ENCODE data around the gene ABCA7.
A peak's percentile ranks its signal among the peaks of the same experiment; 100 is the strongest.

The ABCA7 gene

GRCh38 chr19:1038978-1039645, 795 bp upstream of the ABCA7 start:
- peaks cover 29% of the 10 kb centered on the region for H3K79me2 ChIP-seq (ENCODE audit: low read length)
- H3K4me1 ChIP-seq (ENCODE audit: low read length) = peaks cover 37% of the 10 kb centered on the region
- no peaks in the 10 kb centered on the region for H3K9me2 ChIP-seq (replicated peaks; ENCODE audit: insufficient read depth, low read length)
- TF ChIP-seq EZH2 (optimal IDR thresholded peaks at IDR 0.05; ENCODE audit: low read depth, low read length) (no peak), CTCF (IDR thresholded peaks at IDR 0.05; ENCODE audit: low read length) (no peak; the same call in 1 of the 2 replicates), EZH2phosphoT487 (IDR thresholded peaks at IDR 0.05; ENCODE audit: low read length) (no peak)
- peak overlapping the region; percentile 72 for H3K4me3 ChIP-seq (ENCODE audit: low read length)
- H3K27ac ChIP-seq (ENCODE audit: low read length) = peak overlapping the region; percentile 89; the same call in 1 of the 2 replicates
- H3K9me3 ChIP-seq (replicated peaks; ENCODE audit: insufficient read depth, low read length) = no peaks in the 10 kb centered on the region
- peak; percentile 28 for DNase-seq
- peaks cover 40% of the 10 kb centered on the region for H3F3A ChIP-seq (ENCODE audit: insufficient read depth, low read length)
- H3K9ac ChIP-seq (ENCODE audit: low read length) = peak overlapping the region; percentile 8; the same call in 1 of the 2 replicates
- no peaks in the 10 kb centered on the region for H3K36me3 ChIP-seq (replicated peaks; ENCODE audit: insufficient read depth, low read length)
- peak overlapping the region; percentile 66 for H3K4me2 ChIP-seq (ENCODE audit: low read depth, low read length)
- H2AFZ ChIP-seq (ENCODE audit: low read length) = no peak overlapping the region
- no peaks in the 10 kb centered on the region for H3K27me3 ChIP-seq (replicated peaks; ENCODE audit: insufficient read depth, low read length)
- no peaks in the 10 kb centered on the region for H4K20me1 ChIP-seq (ENCODE audit: insufficient read depth, low read length)

GRCh38 chr19:1040476-1041271, 767 bp downstream of the ABCA7 start:
- peak overlapping the region; percentile 18; the same call in 1 of the 2 replicates for H2AFZ ChIP-seq (ENCODE audit: low read length)
- H3K9me2 ChIP-seq (replicated peaks; ENCODE audit: insufficient read depth, low read length) = no peaks in the 10 kb centered on the region
- no peaks in the 10 kb centered on the region for H4K20me1 ChIP-seq (ENCODE audit: insufficient read depth, low read length)
- H3K79me2 ChIP-seq (ENCODE audit: low read length) = peaks cover 24% of the 10 kb centered on the region
- peak overlapping the region; percentile 52; the same call in 1 of the 2 replicates for H3K9ac ChIP-seq (ENCODE audit: low read length)
- no peaks in the 10 kb centered on the region for H3K27me3 ChIP-seq (replicated peaks; ENCODE audit: insufficient read depth, low read length)
- peak; percentile 98 for DNase-seq
- H3K4me1 ChIP-seq (ENCODE audit: low read length) = peaks cover 37% of the 10 kb centered on the region
- H3K4me3 ChIP-seq (ENCODE audit: low read length) = peak overlapping the region; percentile 72
- peak overlapping the region; percentile 66 for H3K4me2 ChIP-seq (ENCODE audit: low read depth, low read length)
- no peak for TF ChIP-seq CTCF (IDR thresholded peaks at IDR 0.05; ENCODE audit: low read length)
- no peak for TF ChIP-seq EZH2 (optimal IDR thresholded peaks at IDR 0.05; ENCODE audit: low read depth, low read length)
- TF ChIP-seq EZH2phosphoT487 (IDR thresholded peaks at IDR 0.05; ENCODE audit: low read length) = no peak
- H3K36me3 ChIP-seq (replicated peaks; ENCODE audit: insufficient read depth, low read length) = no peaks in the 10 kb centered on the region; the same call in 1 of the 2 replicates
- H3F3A ChIP-seq (ENCODE audit: insufficient read depth, low read length) = peaks cover 38% of the 10 kb centered on the region
- H3K9me3 ChIP-seq (replicated peaks; ENCODE audit: insufficient read depth, low read length) = no peaks in the 10 kb centered on the region
- peak overlapping the region; percentile 13; the same call in 1 of the 2 replicates for H3K27ac ChIP-seq (ENCODE audit: low read length)

DNA sequence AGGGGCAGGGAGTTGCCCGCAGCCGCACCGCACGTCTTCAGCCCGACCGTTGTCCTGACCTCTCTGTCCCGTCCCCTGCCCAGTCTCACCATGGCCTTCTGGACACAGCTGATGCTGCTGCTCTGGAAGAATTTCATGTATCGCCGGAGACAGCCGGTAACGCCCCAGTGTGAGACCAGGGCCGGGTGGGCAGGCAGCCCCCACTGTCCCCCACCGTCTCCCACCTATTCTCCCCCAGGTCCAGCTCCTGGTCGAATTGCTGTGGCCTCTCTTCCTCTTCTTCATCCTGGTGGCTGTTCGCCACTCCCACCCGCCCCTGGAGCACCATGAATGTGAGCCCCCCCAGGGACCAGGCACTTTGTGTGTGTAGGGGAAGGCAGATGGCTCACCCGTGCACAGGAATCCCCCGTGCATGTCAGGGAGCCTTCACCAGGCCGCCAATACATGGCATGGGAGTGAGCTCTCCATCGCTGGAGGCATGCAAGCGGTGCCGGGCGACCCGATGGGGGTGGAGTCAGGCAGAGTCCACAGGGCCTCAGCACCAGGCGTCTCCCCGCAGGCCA, 1.4 kb downstream of the ABCA7 start:
- peak overlapping the region; percentile 72 for H3K4me3 ChIP-seq (ENCODE audit: low read length)
- peaks cover 31% of the 10 kb centered on the region for H3K4me1 ChIP-seq (ENCODE audit: low read length)
- H3K79me2 ChIP-seq (ENCODE audit: low read length) = peaks cover 18% of the 10 kb centered on the region
- peak overlapping the region; percentile 66 for H3K4me2 ChIP-seq (ENCODE audit: low read depth, low read length)
- H2AFZ ChIP-seq (ENCODE audit: low read length) = peak overlapping the region; percentile 18; the same call in 1 of the 2 replicates
- no peaks in the 10 kb centered on the region for H3K9me3 ChIP-seq (replicated peaks; ENCODE audit: insufficient read depth, low read length)
- H3K9ac ChIP-seq (ENCODE audit: low read length) = peak overlapping the region; percentile 12; the same call in 1 of the 2 replicates
- no peak overlapping the region for H3K27ac ChIP-seq (ENCODE audit: low read length)
- TF ChIP-seq EZH2 (optimal IDR thresholded peaks at IDR 0.05; ENCODE audit: low read depth, low read length) (no peak), CTCF (IDR thresholded peaks at IDR 0.05; ENCODE audit: low read length) (no peak), EZH2phosphoT487 (IDR thresholded peaks at IDR 0.05; ENCODE audit: low read length) (no peak)
- H3F3A ChIP-seq (ENCODE audit: insufficient read depth, low read length) = peaks cover 35% of the 10 kb centered on the region
- no peaks in the 10 kb centered on the region for H4K20me1 ChIP-seq (ENCODE audit: insufficient read depth, low read length)
- H3K9me2 ChIP-seq (replicated peaks; ENCODE audit: insufficient read depth, low read length) = no peaks in the 10 kb centered on the region
- no peaks in the 10 kb centered on the region for H3K27me3 ChIP-seq (replicated peaks; ENCODE audit: insufficient read depth, low read length)
- no peak for DNase-seq
- no peaks in the 10 kb centered on the region; the same call in 1 of the 2 replicates for H3K36me3 ChIP-seq (replicated peaks; ENCODE audit: insufficient read depth, low read length)
